GM21423 (cell line): ENCODE data around the gene DARS1.
"Not testable (repeated sequence)": the region's sequence is repeated elsewhere in the genome, so short reads cannot be mapped to it uniquely, and the experiment has no call there.

Experiments
- ATAC-seq: cut with Tn5 transposase; IDR thresholded peaks from one replicate; pipeline ENCODE4 v1.9.1; 2021; ENCODE audit warnings: mild to moderate bottlenecking, moderate library complexity; ENCODE audit not compliant: unreplicated experiment

Gene DARS1

DNA sequence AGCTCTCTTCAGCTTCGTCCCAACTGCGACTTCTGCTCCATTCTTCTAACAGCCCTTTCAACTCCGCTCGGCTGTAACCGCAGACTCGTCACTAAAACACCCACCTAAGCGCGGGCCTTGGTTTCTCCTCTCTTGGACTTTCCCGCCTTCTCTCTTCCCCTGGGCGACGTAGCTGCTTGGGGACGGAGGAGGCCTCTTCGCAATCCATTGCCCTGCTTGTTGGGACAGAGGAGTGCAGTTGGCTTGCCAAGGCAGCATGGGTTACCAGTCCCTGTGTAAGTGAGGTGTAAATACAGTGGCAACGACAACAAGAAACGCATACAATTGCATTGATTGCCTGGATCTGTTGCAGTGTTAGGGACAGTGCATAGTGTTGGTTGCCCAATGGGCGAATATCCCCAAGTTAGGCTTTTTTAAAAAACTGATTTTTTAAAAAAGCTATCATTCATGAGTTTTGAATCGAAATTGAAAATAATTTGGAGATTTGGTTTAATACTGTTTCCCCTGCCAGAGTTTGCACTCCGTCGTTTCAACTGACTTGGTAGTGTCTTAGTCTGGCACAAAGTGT, 484 bp upstream of the DARS1 start:
- ATAC-seq: peak; percentile 33

- peak; percentile 37 for ATAC-seq
Measured at GRCh38 chr2:135984199-135985017, 1.0 kb downstream of the DARS1 start.

GRCh38 chr2:135980434-135981079, 4.9 kb downstream of the DARS1 start:
- ATAC-seq: no peak

- ATAC-seq: no peak
Measured at GRCh38 chr2:135975702-135976101, 9.7 kb downstream of the DARS1 start.

GRCh38 chr2:135974036-135974435, 11.4 kb downstream of the DARS1 start:
- ATAC-seq: no peak

- ATAC-seq: no peak
Measured at GRCh38 chr2:135969655-135970387, 15.6 kb downstream of the DARS1 start.

GRCh38 chr2:135965756-135966155, 19.7 kb downstream of the DARS1 start:
- no peak for ATAC-seq

- ATAC-seq: not testable (repeated sequence)
Measured at GRCh38 chr2:135964404-135964803, 21.0 kb downstream of the DARS1 start.

DNA sequence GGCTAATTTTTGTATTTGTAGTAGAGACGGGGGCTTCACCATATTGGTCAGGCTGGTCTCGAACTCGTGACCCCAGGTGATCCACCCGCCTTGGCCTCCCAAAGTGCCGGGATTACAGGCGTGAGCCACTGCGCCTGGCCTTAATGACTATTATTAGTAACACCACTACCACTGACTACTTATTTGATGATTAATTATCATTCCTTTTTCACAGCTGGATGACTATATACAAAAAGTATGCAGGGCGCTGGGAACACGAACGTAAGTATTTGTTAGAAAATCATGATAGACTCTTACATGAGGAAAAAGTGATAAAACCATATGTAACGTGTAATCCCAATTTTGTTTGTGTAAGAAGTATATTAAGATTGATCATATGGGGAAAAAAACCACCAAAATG, 21.6 kb downstream of the DARS1 start:
- no peak for ATAC-seq

- ATAC-seq: no peak
Measured at GRCh38 chr2:135962366-135963123, 22.9 kb downstream of the DARS1 start.

GRCh38 chr2:135960656-135961551, 24.5 kb downstream of the DARS1 start:
- ATAC-seq: no peak

DNA sequence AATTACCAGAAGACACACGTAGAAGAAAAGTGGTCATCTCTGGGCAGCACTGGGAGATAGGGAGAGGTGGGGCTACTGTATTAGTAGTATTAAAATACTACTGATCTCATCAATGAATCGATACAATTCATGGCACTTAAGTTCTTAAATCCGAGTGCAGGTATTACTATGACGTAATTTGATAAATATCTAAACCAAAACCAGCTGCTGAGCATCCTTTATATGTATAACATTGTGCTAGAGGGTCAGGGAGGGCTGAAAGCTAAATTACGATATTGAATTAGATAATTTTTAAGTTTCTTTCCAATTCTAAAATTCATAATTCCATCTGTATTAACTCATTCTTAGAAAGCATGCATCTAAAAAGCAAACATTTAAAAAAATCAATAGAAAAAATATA, 25.3 kb downstream of the DARS1 start:
- ATAC-seq: no peak

DNA sequence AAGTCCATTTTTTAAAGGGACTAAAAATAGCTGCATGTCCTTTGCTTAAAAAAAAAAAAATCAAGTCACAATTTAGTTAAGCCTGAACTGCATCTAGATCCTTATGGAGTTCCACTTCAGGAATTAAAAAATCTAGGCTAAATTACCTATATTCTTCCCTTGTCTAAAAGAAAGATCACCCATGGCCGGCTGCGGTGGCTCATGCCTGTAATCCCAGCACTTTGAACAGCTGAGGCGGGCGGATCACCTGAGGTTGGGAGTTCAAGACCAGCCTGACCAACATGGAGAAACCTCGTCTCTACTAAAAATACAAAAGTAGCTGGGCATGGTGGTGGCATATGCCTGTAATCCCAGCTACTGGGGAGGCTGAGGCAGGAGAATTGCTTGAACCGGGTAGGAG, 26.5 kb downstream of the DARS1 start:
- ATAC-seq: not testable (repeated sequence)

- ATAC-seq: no peak
Measured at GRCh38 chr2:135954020-135954601, 31.3 kb downstream of the DARS1 start.

DNA sequence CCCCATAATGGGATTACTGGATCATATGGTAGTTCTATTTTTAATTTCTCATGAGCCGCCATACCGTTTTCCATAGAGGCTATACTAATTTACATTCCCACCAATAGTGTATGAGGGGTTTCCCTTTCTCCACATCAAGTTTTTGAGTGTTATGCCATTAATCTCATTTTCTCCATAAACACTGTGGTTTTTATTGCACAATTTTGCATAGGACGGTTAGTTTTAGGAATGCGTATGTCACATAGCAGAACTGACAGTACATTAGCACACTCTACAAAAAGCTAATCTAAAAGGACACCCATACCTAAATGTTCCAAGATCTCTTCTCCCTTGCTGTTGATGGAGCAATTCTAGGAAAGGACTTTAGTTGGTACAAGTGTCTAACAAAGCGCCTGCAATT, 32.5 kb downstream of the DARS1 start:
- no peak for ATAC-seq

- ATAC-seq: no peak
Measured at GRCh38 chr2:135951041-135951583, 34.3 kb downstream of the DARS1 start.

GRCh38 chr2:135949451-135950234, 35.8 kb downstream of the DARS1 start:
- ATAC-seq: no peak

DNA sequence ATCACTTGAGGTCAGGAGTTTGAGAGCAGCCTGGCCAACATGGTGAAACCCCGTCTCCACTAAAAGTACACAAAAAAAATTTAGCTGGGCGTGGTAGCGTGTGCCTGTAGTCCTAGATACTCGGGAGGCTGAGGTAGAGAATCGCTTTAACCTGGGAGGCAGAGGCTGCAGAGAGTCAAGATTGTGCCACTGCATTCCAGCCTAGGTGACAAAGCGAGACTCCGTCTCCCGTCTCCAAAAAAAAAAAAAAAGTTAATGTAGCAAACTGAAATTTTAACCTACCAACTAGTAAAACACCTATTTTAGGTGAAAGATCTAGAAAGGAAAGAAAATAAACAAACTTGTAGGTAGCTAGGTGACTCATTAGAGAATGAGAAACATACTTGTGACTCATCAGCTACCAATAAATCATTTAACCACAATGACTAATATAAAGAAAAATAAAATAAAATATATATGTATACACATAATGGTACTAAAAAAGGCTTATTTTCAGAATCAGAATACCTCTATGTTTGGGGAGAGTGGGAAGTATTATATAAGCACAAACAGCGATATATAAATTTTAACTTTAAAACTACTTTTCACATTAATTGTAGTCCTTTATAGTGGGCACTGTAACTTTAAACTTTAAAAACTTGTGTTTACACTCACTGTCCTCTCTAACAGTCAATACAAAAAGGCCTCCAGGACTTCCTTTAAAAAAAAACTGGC, 36.6 kb downstream of the DARS1 start:
- ATAC-seq: peak; percentile 60
